GM21423 (cell line): ENCODE results near the gene CHIT1.

Experiments
- ATAC-seq: cut with Tn5 transposase; IDR thresholded peaks from one replicate; pipeline ENCODE4 v1.9.1; 2021; ENCODE audit warnings: mild to moderate bottlenecking, moderate library complexity; ENCODE audit not compliant: unreplicated experiment

CHIT1 gene

GRCh38 chr1:203190949-203191348 lies 38.5 kb downstream of the CHIT1 start:
- no peak for ATAC-seq

- ATAC-seq = no peak
Observed at GRCh38 chr1:203189951-203190352, 39.5 kb downstream of the CHIT1 start.

- no peak for ATAC-seq
Observed at GRCh38 chr1:203188686-203189232, 40.7 kb downstream of the CHIT1 start.

- ATAC-seq = no peak
Observed at GRCh38 chr1:203187689-203188264, 41.7 kb downstream of the CHIT1 start.

GRCh38 chr1:203187304-203187685 lies 42.2 kb downstream of the CHIT1 start:
- no peak for ATAC-seq

GRCh38 chr1:203186446-203187303 lies 42.8 kb downstream of the CHIT1 start, which contains the start of gene CHI3L1:
Gene CHI3L1, minus strand, starts transcription at chr1:203186704. Its CDS starts 81 bp downstream, at chr1:203186623.
- no peak for ATAC-seq

GRCh38 chr1:203186091-203186445 lies 43.4 kb downstream of the CHIT1 start:
- ATAC-seq = no peak

GRCh38 chr1:203185585-203185984 lies 43.9 kb downstream of the CHIT1 start:
- no peak for ATAC-seq

GRCh38 chr1:203185061-203185461 lies 44.4 kb downstream of the CHIT1 start:
- no peak for ATAC-seq

- ATAC-seq = no peak
Observed at GRCh38 chr1:203184467-203184866, 45.0 kb downstream of the CHIT1 start.

- ATAC-seq = no peak
Observed at GRCh38 chr1:203183828-203184227, 45.6 kb downstream of the CHIT1 start.

- ATAC-seq = no peak
Observed at GRCh38 chr1:203182387-203182953, 47.0 kb downstream of the CHIT1 start.

GRCh38 chr1:203181586-203182386 lies 47.7 kb downstream of the CHIT1 start:
- ATAC-seq = no peak

GRCh38 chr1:203180611-203181330 lies 48.7 kb downstream of the CHIT1 start:
- ATAC-seq = no peak

GRCh38 chr1:203179667-203180005 lies 49.8 kb downstream of the CHIT1 start:
- ATAC-seq = no peak

- no peak for ATAC-seq
Observed at GRCh38 chr1:203178821-203179666, 50.4 kb downstream of the CHIT1 start.

- no peak for ATAC-seq
Observed at GRCh38 chr1:203178083-203178482, 51.4 kb downstream of the CHIT1 start.

GRCh38 chr1:203177470-203178039 lies 51.9 kb downstream of the CHIT1 start:
- no peak for ATAC-seq

- no peak for ATAC-seq
Observed at GRCh38 chr1:203177036-203177405, 52.5 kb downstream of the CHIT1 start.
